ENCODE results near the gene DHRS7C. TPM values are rescaled to one million over a fixed set of nuclear protein-coding genes. Genes with fewer than 3 reads are reported as not detected.

Gene DHRS7C
- total RNA-seq, 2 donors from 2014 or later = not detected

GRCh38 chr17:9760266-9760665, 31.1 kb downstream of the DHRS7C start:
- H3K9me3 ChIP-seq = no peaks in the 10 kb centered on the region
- no peak overlapping the region for H3K27ac ChIP-seq
- DNase-seq (ENCODE audit: low spot score) = no peak
- no peak for TF ChIP-seq CTCF (IDR thresholded peaks at IDR 0.05)
- TF ChIP-seq POLR2A (IDR thresholded peaks at IDR 0.05) = no peak
- TF ChIP-seq POLR2AphosphoS5 (IDR thresholded peaks at IDR 0.05) = no peak
- no peaks in the 10 kb centered on the region for H3K4me1 ChIP-seq (replicated peaks)
- no peaks in the 10 kb centered on the region for H3K36me3 ChIP-seq
- no peak overlapping the region for H3K4me3 ChIP-seq
- WGBS = 93% methylated on average over 1 of the region's 1 CpG
- intact Hi-C loops (cut with DNase I) = no loop called here
- no peaks in the 10 kb centered on the region for H3K27me3 ChIP-seq (replicated peaks; ENCODE audit: insufficient read depth)

GRCh38 chr17:9755083-9755482, 36.3 kb downstream of the DHRS7C start:
- intact Hi-C loops (cut with DNase I) = no loop called here
- H3K27ac ChIP-seq = no peak overlapping the region
- WGBS = 47% methylated on average over 3 of the region's 3 CpGs
- no peak for DNase-seq (ENCODE audit: low spot score)
- no peaks in the 10 kb centered on the region for H3K27me3 ChIP-seq (replicated peaks; ENCODE audit: insufficient read depth)
- no peak for TF ChIP-seq CTCF (IDR thresholded peaks at IDR 0.05)
- no peak for TF ChIP-seq POLR2AphosphoS5 (IDR thresholded peaks at IDR 0.05)
- TF ChIP-seq POLR2A (IDR thresholded peaks at IDR 0.05) = no peak
- no peaks in the 10 kb centered on the region for H3K36me3 ChIP-seq
- no peaks in the 10 kb centered on the region for H3K9me3 ChIP-seq
- H3K4me3 ChIP-seq = no peak overlapping the region
- no peaks in the 10 kb centered on the region for H3K4me1 ChIP-seq (replicated peaks)

GRCh38 chr17:9750524-9750923, 40.9 kb downstream of the DHRS7C start:
- Histone ChIP-seq H3K4me3 (no peak overlapping the region), H3K27me3 (replicated peaks; ENCODE audit: insufficient read depth) (no peaks in the 10 kb centered on the region), H3K4me1 (replicated peaks) (no peaks in the 10 kb centered on the region), H3K27ac (no peak overlapping the region), H3K36me3 (no peaks in the 10 kb centered on the region), H3K9me3 (no peaks in the 10 kb centered on the region)
- TF ChIP-seq POLR2AphosphoS5 (IDR thresholded peaks at IDR 0.05) (no peak), POLR2A (IDR thresholded peaks at IDR 0.05) (no peak), CTCF (IDR thresholded peaks at IDR 0.05) (no peak)
- DNase-seq (ENCODE audit: low spot score) = no peak
- intact Hi-C loops (cut with DNase I) = no loop called here
- WGBS = 63% methylated on average over 9 of the region's 9 CpGs

- intact Hi-C loops (cut with DNase I) = loop anchor here (5.0 to 10.0 kb wide), 2 partner anchors 175 to 197 kb away; partner anchors contain the start of gene RCVRN
- no peak for TF ChIP-seq POLR2A (IDR thresholded peaks at IDR 0.05)
- TF ChIP-seq CTCF (IDR thresholded peaks at IDR 0.05) = no peak
- TF ChIP-seq POLR2AphosphoS5 (IDR thresholded peaks at IDR 0.05) = no peak
- 85% methylated on average over 11 of the region's 11 CpGs for WGBS
These were observed 61.5 kb downstream of the DHRS7C start for GRCh38 chr17:9729735-9730420.

GRCh38 chr17:9729034-9729650, 62.2 kb downstream of the DHRS7C start:
- intact Hi-C loops (cut with DNase I) = loop anchor here (5.0 kb wide), 1 partner anchor 198 kb away; no protein-coding TSS in a partner anchor
- H3K36me3 ChIP-seq = no peaks in the 10 kb centered on the region
- 9% methylated on average over 2 of the region's 2 CpGs for WGBS
- H3K4me3 ChIP-seq = no peak overlapping the region
- no peaks in the 10 kb centered on the region for H3K27me3 ChIP-seq (replicated peaks; ENCODE audit: insufficient read depth)
- H3K27ac ChIP-seq = no peak overlapping the region
- H3K9me3 ChIP-seq = no peaks in the 10 kb centered on the region
- no peaks in the 10 kb centered on the region for H3K4me1 ChIP-seq (replicated peaks)
- peak; percentile 21 for DNase-seq (ENCODE audit: low spot score)
- TF ChIP-seq POLR2AphosphoS5 (IDR thresholded peaks at IDR 0.05) (peak; percentile 53), POLR2A (IDR thresholded peaks at IDR 0.05) (no peak), CTCF (IDR thresholded peaks at IDR 0.05) (peak; percentile 81 to 93 (median 90))

More at GRCh38 chr17:9729735-9730420, 61.5 kb downstream of the DHRS7C start:
- Histone ChIP-seq H3K4me1 (replicated peaks) (no peaks in the 10 kb centered on the region), H3K9me3 (no peaks in the 10 kb centered on the region), H3K27me3 (replicated peaks; ENCODE audit: insufficient read depth) (no peaks in the 10 kb centered on the region), H3K4me3 (no peak overlapping the region), H3K27ac (no peak overlapping the region), H3K36me3 (no peaks in the 10 kb centered on the region)
- DNase-seq (ENCODE audit: low spot score) = no peak

Data from prostate gland (tissue), 2 donors.